SK-N-SH (cell line): ENCODE results near the gene SMYD3. TPM values are rescaled to one million over a fixed set of nuclear protein-coding genes. Genes with fewer than 3 reads are reported as not detected.

Experiments
- CTCF ChIA-PET: fragments of 300-600, 350-600 bp; formaldehyde crosslinking; extraction: SDS; loops from one replicate; lab custom pipeline; 2021; lab: Yijun Ruan, JAX
- POLR2A ChIA-PET: fragments of 350-600 bp; sonication (Branson Sonifier 250); formaldehyde crosslinking; extraction: SDS; loops from one replicate; lab custom pipeline; 2020; ENCODE audit warnings: antibody characterized with exemption, inconsistent platforms; lab: Yijun Ruan, JAX
- DNase-seq: peaks from one replicate; pipeline ENCODE4 v3.0.0; 2012
- H2AFZ ChIP-seq: fragments of 200-600 bp; sonication (generic); 2 replicates; pipeline ENCODE4 v1.8.1; 2016; ENCODE audit warnings: antibody characterized with exemption, mild to moderate bottlenecking, low read depth
- H3F3A ChIP-seq: fragments of 200-600 bp; sonication (generic); replicated peaks from 2 replicates; pipeline ENCODE3; 2016; ENCODE audit warnings: antibody characterized with exemption, mild to moderate bottlenecking; ENCODE audit not compliant: insufficient read depth
- H3K27ac ChIP-seq, 2 experiments: fragments of 200-500 bp in 1 of 2; fragments of 200-600 bp in 1 of 2; sonication (Bioruptor generic) in 1 of 2; sonication (generic), shearing (Covaris generic) in 1 of 2; 2 replicates each; pipeline versions ENCODE4 v1.5.1 to v1.6.1; 2014 to 2016; ENCODE audit warnings: low read depth in 2 of 2, inconsistent platforms in 1 of 2, low read length in 1 of 2, mild to moderate bottlenecking in 1 of 2, mixed read lengths in 1 of 2
- H3K27me3 ChIP-seq: fragments of 200-600 bp; sonication (generic), shearing (Covaris generic); 2 replicates; pipeline ENCODE4 v1.6.1; 2016; ENCODE audit warnings: mixed run types; ENCODE audit not compliant: insufficient read depth
- H3K36me3 ChIP-seq, 2 experiments: fragments of 200-500 bp in 1 of 2; fragments of 200-600 bp in 1 of 2; sonication (Bioruptor generic) in 1 of 2; sonication (generic) in 1 of 2; replicated peaks in 1 of 2; 2 replicates each; pipeline versions ENCODE3 to v1.5.1; 2014 to 2016; ENCODE audit warnings: low read length in 1 of 2, mild to moderate bottlenecking in 1 of 2; ENCODE audit not compliant: insufficient read depth in 2 of 2, control insufficient read depth in 1 of 2
- H3K4me1 ChIP-seq, 2 experiments: fragments of 200-500 bp in 1 of 2; fragments of 200-600 bp in 1 of 2; sonication (Bioruptor generic) in 1 of 2; sonication (generic), shearing (Covaris generic) in 1 of 2; 2 replicates each; pipeline versions ENCODE4 v1.5.1 to v1.6.1; 2014 to 2016; ENCODE audit warnings: low read depth in 1 of 2, low read length in 1 of 2, mixed run types in 1 of 2; ENCODE audit not compliant: insufficient read depth in 2 of 2, control insufficient read depth in 1 of 2
- H3K4me2 ChIP-seq: fragments of 200-600 bp; sonication (generic), shearing (Covaris generic); 2 replicates; pipeline ENCODE4 v1.6.1; 2017; ENCODE audit warnings: mixed run types
- H3K4me3 ChIP-seq, 2 experiments: fragments of 200-500 bp in 1 of 2; fragments of 200-600 bp in 1 of 2; sonication (Bioruptor generic) in 1 of 2; sonication (generic), shearing (Covaris generic) in 1 of 2; 2 replicates each; pipeline versions ENCODE4 v1.5.1 to v1.8.1; 2014 to 2016; ENCODE audit warnings: low read depth in 2 of 2, inconsistent platforms in 1 of 2, low read length in 1 of 2, mild to moderate bottlenecking in 1 of 2, mixed read lengths in 1 of 2, moderate library complexity in 1 of 2
- H3K79me2 ChIP-seq: fragments of 200-600 bp; sonication (generic); 2 replicates; pipeline ENCODE4 v1.8.1; 2017; ENCODE audit warnings: mild to moderate bottlenecking; ENCODE audit not compliant: insufficient read depth
- H3K9ac ChIP-seq: fragments of 200-600 bp; sonication (generic); 2 replicates; pipeline ENCODE4 v1.6.1; 2017; ENCODE audit warnings: mixed run types
- H3K9me2 ChIP-seq: fragments of 200-600 bp; sonication (generic); 2 replicates; pipeline ENCODE4 v1.6.1; 2017; ENCODE audit warnings: mixed run types
- H3K9me3 ChIP-seq: fragments of 200-600 bp; sonication (generic); 2 replicates; pipeline ENCODE4 v1.6.1; 2017; ENCODE audit warnings: mixed run types, mild to moderate bottlenecking, moderate library complexity
- H4K20me1 ChIP-seq: fragments of 200-600 bp; sonication (generic); 2 replicates; pipeline ENCODE4 v1.6.1; 2017; ENCODE audit warnings: mild to moderate bottlenecking, mixed run types; ENCODE audit not compliant: insufficient read depth
- FOXJ3 ChIP-seq: sonication (generic); formaldehyde crosslinking; IDR thresholded peaks from 2 replicates; pipeline ENCODE4 v1.5.1; 2020; ENCODE audit warnings: mild to moderate bottlenecking, missing genetic modification reagents
- GABPA ChIP-seq: IDR thresholded peaks from 2 replicates; pipeline ENCODE4 v1.4.0; 2012; ENCODE audit warnings: low read depth, mild to moderate bottlenecking
- MEF2A ChIP-seq: IDR thresholded peaks from 2 replicates; pipeline ENCODE4 v1.4.0; 2012; ENCODE audit warnings: low read depth, borderline replicate concordance
- RAD21 ChIP-seq: IDR thresholded peaks from 2 replicates; pipeline ENCODE4 v1.6.1; 2012; ENCODE audit warnings: mild to moderate bottlenecking, low read length
- RCOR1 ChIP-seq: fragments of 150-350 bp; IDR thresholded peaks from 2 replicates; pipeline ENCODE4 v1.6.1; 2017; ENCODE audit warnings: antibody characterized with exemption, low read length
- SIN3A ChIP-seq: IDR thresholded peaks from 2 replicates; pipeline ENCODE4 v1.6.1; 2012; ENCODE audit warnings: low read depth, mild to moderate bottlenecking, low read length, moderate library complexity, borderline replicate concordance
- TEAD4 ChIP-seq: IDR thresholded peaks from 2 replicates; pipeline ENCODE4 v1.4.0; 2012; ENCODE audit warnings: mild to moderate bottlenecking, borderline replicate concordance; ENCODE audit not compliant: insufficient read depth
- YY1 ChIP-seq: IDR thresholded peaks from 2 replicates; pipeline ENCODE4 v1.4.0; 2012; ENCODE audit warnings: low read depth, mild to moderate bottlenecking
- WGBS: methylation state at CpG from one replicate; pipeline ENCODE4 v1.1.6; 2017; ENCODE audit warnings: low lambda C conversion rate; 5-methylcytosine and 5-hydroxymethylcytosine counted together
- polyA plus RNA-seq, 3 experiments: library from polyadenylated mRNA; depleted of rRNA; stranded (reverse); fragments of >200 nt; gene quantifications; 2 replicates each; pipeline ENCODE4 v1.2.3, GENCODE V29; 2012
- TF ChIP-seq, protein P1 (sequence below): IDR thresholded peaks from 2 replicates; pipeline ENCODE4; 2012

The SMYD3 gene
- polyA plus RNA-seq, 1 of the 3 experiments (the other 2 are of a cell fraction): 31.4 TPM

DNA sequence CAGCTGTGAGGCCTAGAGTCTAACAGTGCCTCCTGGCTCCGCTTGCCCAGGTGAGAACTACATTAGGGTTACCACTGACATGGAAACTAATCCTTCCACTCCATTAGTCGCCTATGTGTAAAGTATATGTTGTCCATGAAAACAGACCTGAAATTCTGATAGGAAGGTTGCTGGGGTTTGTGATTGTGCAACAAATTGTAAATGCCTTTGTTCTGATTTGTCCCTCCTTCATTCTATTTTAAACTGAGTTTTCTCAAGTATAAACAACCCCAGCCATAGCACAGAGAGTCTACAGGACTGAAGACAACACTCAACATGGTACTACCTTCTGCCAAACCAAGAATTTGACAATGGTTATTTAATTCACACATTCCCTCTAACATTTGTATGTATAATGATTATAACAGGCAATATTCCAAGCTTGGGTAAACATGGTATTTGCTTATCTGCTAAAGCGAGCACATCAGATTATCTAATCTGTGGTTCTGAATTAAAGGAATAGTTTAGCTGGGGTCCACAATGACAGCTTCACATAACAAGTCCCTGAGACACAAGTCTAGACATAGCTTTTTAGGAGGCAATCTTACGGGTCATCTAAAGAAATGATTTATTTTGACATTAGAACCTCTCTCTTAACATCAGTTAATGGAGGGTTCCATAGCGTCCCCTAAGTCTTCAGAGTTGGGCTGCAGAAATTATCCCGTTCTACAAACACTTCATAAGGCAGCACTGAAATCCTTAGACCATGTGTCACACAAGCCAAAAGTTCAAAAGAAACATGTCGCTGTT, 633.0 kb downstream of the SMYD3 start:
- Histone ChIP-seq H3K79me2 (no peaks in the 10 kb centered on the region), H3K9me3 (no peaks in the 10 kb centered on the region), H2AFZ (peak overlapping the region; percentile 4; the same call in 1 of the 2 replicates), H3K4me2 (peak overlapping the region; percentile 51), H3K27ac (peak overlapping the region; percentile 96 to 100), H3K36me3 (no peaks in the 10 kb centered on the region), H3F3A (peaks cover 21% of the 10 kb centered on the region), H3K9ac (peak overlapping the region; percentile 60; the same call in 1 of the 2 replicates), H3K4me3 (no peak overlapping the region), H4K20me1 (no peaks in the 10 kb centered on the region), H3K9me2 (no peaks in the 10 kb centered on the region), H3K4me1 (peaks cover 29 to 86% of the 10 kb centered on the region in 2 experiments), H3K27me3 (no peaks in the 10 kb centered on the region)
- 62% methylated on average over 7 of the region's 7 CpGs for WGBS
- ChIA-PET POLR2A (interaction anchor here (0.9 to 1.5 kb wide), 4 partner anchors 78 to 719 kb away, joined by 3 to 11 read pairs (median 3); partner anchors contain the start of gene KIF26B), CTCF (interaction anchor here (0.9 to 4.0 kb wide), 7 partner anchors 17 to 721 kb away, joined by 3 to 22 read pairs (median 5); no protein-coding TSS in a partner anchor)
- no peak for DNase-seq
- TF ChIP-seq, protein P1, sequence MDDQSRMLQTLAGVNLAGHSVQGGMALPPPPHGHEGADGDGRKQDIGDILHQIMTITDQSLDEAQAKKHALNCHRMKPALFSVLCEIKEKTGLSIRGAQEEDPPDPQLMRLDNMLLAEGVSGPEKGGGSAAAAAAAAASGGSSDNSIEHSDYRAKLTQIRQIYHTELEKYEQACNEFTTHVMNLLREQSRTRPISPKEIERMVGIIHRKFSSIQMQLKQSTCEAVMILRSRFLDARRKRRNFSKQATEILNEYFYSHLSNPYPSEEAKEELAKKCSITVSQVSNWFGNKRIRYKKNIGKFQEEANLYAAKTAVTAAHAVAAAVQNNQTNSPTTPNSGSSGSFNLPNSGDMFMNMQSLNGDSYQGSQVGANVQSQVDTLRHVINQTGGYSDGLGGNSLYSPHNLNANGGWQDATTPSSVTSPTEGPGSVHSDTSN: peak; percentile 23; the same call in 1 of the 2 replicates
- TF ChIP-seq RAD21: no peak

DNA sequence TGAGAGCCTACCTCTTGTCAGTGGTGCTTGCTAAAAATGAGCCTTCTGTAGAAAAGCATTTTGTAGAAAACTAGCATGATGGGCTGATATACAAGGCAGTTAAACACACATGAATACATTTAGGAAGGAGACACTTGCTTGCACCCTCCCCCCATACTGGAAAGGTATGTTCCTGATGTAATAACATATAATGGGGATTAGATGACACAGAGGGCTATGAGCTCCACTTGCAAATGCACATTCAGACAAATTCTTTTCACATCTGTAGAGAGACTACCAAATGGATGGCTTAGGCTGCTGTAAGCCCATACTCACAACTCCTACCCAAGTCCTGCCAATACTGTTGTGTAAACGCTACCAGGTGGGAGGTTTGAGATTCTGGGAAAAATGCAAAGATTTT, 634.0 kb downstream of the SMYD3 start:
- POLR2A ChIA-PET: no interaction called here
- Histone ChIP-seq H3K36me3 (no peaks in the 10 kb centered on the region), H3K4me1 (peaks cover 29 to 91% of the 10 kb centered on the region in 2 experiments), H3F3A (peaks cover 21% of the 10 kb centered on the region), H3K9me2 (no peaks in the 10 kb centered on the region), H4K20me1 (no peaks in the 10 kb centered on the region), H3K27me3 (no peaks in the 10 kb centered on the region), H3K4me3 (no peak overlapping the region), H3K9me3 (no peaks in the 10 kb centered on the region), H3K9ac (no peak overlapping the region), H3K4me2 (no peak overlapping the region), H3K27ac (peak overlapping the region; percentile 96 to 100), H3K79me2 (no peaks in the 10 kb centered on the region), H2AFZ (no peak overlapping the region)
- CTCF ChIA-PET: interaction anchor here (1.5 to 4.0 kb wide), 5 partner anchors 16 to 719 kb away, joined by 3 to 22 read pairs (median 6); partner anchors contain the start of gene KIF26B
- TF ChIP-seq GABPA (no peak), RCOR1 (no peak), MEF2A (no peak), TEAD4 (no peak), SIN3A (no peak), YY1 (no peak), FOXJ3 (no peak)
- TF ChIP-seq, protein P1: no peak
- no peak for DNase-seq
- WGBS: 100% methylated on average over 1 of the region's 1 CpG
